Kidney (tissue), 14 donors: ENCODE results near the gene KCNH2. TPM values are rescaled to one million over a fixed set of nuclear protein-coding genes. Genes with fewer than 3 reads are reported as not detected.

Experiments
- DNase-seq, 5 donors: peaks; one replicate each; pipeline ENCODE4 v3.0.0-alpha.2; 2013 to 2020
- FAIRE-seq: peaks from 2 replicates; lab custom pipeline; 2012; peaks lifted over from hg19 to GRCh38; lab: Jason Lieb, UNC
- H3K27ac ChIP-seq, 2 donors: one replicate each; pipeline ENCODE4 v1.7.0; 2013; ENCODE audit warnings: low read depth in 2 of 2, low read length in 2 of 2, inconsistent platforms in 1 of 2
- H3K27me3 ChIP-seq: one replicate; pipeline ENCODE4 v1.7.1; 2013; ENCODE audit warnings: low read length, inconsistent platforms; ENCODE audit not compliant: control insufficient read depth, insufficient read depth
- H3K36me3 ChIP-seq, 3 donors: one replicate each; pipeline versions ENCODE4 v1.7.0 to v1.7.1; 2013; ENCODE audit warnings: low read length in 3 of 3, control low read depth in 1 of 3, inconsistent platforms in 1 of 3; ENCODE audit not compliant: insufficient read depth in 3 of 3, control insufficient read depth in 2 of 3
- H3K4me1 ChIP-seq, 3 donors: one replicate each; pipeline versions ENCODE4 v1.7.0 to v1.7.1; 2013; ENCODE audit warnings: low read length in 3 of 3, inconsistent platforms in 1 of 3, low read depth in 1 of 3; ENCODE audit not compliant: control insufficient read depth in 2 of 3, insufficient read depth in 2 of 3
- H3K4me3 ChIP-seq, 3 donors: one replicate each; pipeline versions ENCODE4 v1.7.0 to v1.8.1; 2013; ENCODE audit warnings: low read length in 3 of 3, control low read depth in 1 of 3, inconsistent platforms in 1 of 3
- H3K9ac ChIP-seq, 3 donors: one replicate each; pipeline versions ENCODE4 v1.7.0 to v1.7.1; 2013; ENCODE audit warnings: low read length in 3 of 3, control low read depth in 1 of 3, inconsistent platforms in 1 of 3
- H3K9me3 ChIP-seq, 3 donors: one replicate each; pipeline versions ENCODE4 v1.7.0 to v1.7.1; 2013; ENCODE audit warnings: low read length in 3 of 3, control low read depth in 1 of 3, inconsistent platforms in 1 of 3; ENCODE audit not compliant: control insufficient read depth in 2 of 3, insufficient read depth in 1 of 3
- intact Hi-C: fragments of 100-400 bp; cut with DNase I; formaldehyde crosslinking; loops from one replicate; pipeline ENCODE4 v1.11.1; 2022
- polyA plus RNA-seq: library from polyadenylated mRNA; stranded (reverse); fragments of 350-450 nt; fragmentation: Illumina TruSeq; extraction: RNeasy Lipid Tissue Mini Kit (QIAGEN cat#74804); gene quantifications from one replicate; pipeline ENCODE4 v1.2.3, GENCODE V29; 2014; ENCODE audit warnings: low read depth, low replicate concordance; ENCODE audit not compliant: insufficient read depth
- total RNA-seq: library from RNA; stranded (reverse); fragmentation: NEBNext Ultra II Directional; extraction: Animal tissue kit (Norgen Biotek cat#: 25700); gene quantifications from one replicate; pipeline ENCODE4 v1.2.1, GENCODE V29; 2021
- TF ChIP-seq, protein P1 (sequence below): IDR thresholded peaks from 3 replicates; pipeline ENCODE4 v1.5.1; 2012; ENCODE audit warnings: mild to moderate bottlenecking, moderate library complexity, borderline replicate concordance; ENCODE audit not compliant: insufficient read depth; ENCODE audit errors: extremely low read depth
- donor health status: control.
- donor health status: control.
- donor health status: control.
- donor health status: control.
- donor health status: control.
- donor health status: DM: yes; HTN: yes; CAD: no.
- donor health status: Normal renal cell carcinoma (clear cell type).

The KCNH2 gene
- total and polyA plus RNA-seq, 2 donors from 2014 or later, result 1.3 to 1.5 TPM

DNA sequence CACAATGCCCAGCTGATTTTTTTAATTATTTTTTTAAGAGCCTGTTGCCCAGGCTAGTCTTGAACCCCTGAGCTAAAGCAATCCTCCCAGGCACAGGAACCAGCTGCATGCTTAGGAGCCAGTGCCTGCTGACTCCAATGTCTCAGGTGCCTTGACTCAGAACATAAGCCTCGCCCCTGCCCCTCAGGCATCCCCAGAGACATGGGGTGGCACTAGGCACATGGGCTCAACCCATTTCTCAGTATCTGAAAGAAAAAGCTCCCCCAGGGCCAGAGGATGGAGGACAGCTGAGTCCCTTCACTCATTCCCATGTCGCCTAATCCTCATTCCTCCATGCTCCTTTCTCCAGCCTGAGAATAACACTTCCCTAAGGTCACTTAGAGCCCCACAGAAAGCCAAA lies 39.1 kb downstream of the KCNH2 start:
- Histone ChIP-seq H3K27me3 (no peaks in the 10 kb centered on the region), H3K9ac (no peak overlapping the region), H3K4me3 (no peak overlapping the region), H3K36me3 (no peaks in the 10 kb centered on the region), H3K27ac (no peak overlapping the region), H3K4me1 (no peaks in the 10 kb centered on the region), H3K9me3 (no peaks in the 10 kb centered on the region)
- intact Hi-C loops, result no loop called here
- TF ChIP-seq, protein P1, sequence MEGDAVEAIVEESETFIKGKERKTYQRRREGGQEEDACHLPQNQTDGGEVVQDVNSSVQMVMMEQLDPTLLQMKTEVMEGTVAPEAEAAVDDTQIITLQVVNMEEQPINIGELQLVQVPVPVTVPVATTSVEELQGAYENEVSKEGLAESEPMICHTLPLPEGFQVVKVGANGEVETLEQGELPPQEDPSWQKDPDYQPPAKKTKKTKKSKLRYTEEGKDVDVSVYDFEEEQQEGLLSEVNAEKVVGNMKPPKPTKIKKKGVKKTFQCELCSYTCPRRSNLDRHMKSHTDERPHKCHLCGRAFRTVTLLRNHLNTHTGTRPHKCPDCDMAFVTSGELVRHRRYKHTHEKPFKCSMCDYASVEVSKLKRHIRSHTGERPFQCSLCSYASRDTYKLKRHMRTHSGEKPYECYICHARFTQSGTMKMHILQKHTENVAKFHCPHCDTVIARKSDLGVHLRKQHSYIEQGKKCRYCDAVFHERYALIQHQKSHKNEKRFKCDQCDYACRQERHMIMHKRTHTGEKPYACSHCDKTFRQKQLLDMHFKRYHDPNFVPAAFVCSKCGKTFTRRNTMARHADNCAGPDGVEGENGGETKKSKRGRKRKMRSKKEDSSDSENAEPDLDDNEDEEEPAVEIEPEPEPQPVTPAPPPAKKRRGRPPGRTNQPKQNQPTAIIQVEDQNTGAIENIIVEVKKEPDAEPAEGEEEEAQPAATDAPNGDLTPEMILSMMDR, result no peak
- DNase-seq (no peak), FAIRE-seq (no peak)

DNA sequence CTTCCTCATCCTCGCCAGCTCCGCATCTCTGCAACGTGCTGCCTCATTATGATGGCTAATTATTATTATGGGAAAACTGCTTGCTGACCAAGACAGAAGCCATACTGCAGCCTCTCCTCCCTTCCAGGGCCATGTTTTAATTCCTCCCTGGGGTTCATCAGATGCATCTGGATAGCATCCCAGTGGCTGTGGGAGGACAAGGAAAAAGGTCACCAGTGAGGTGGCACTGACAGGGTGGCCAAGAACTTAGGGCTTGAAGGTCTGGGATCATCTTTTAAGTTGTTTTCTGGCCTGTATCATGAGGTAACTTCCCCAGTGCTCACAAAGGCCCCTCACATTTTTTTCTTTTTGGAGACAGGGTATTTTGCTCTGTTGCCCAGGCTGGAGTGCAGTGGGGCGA lies 39.6 kb downstream of the KCNH2 start:
- Histone ChIP-seq H3K9ac (no peak overlapping the region), H3K4me1 (no peaks in the 10 kb centered on the region), H3K27ac (no peak overlapping the region), H3K36me3 (no peaks in the 10 kb centered on the region), H3K4me3 (no peak overlapping the region), H3K27me3 (no peaks in the 10 kb centered on the region), H3K9me3 (no peaks in the 10 kb centered on the region)
- FAIRE-seq (no peak), DNase-seq (peak in 1 of 5 donors; percentile 15)
- intact Hi-C loops, result no loop called here
- TF ChIP-seq, protein P1, result no peak

DNA sequence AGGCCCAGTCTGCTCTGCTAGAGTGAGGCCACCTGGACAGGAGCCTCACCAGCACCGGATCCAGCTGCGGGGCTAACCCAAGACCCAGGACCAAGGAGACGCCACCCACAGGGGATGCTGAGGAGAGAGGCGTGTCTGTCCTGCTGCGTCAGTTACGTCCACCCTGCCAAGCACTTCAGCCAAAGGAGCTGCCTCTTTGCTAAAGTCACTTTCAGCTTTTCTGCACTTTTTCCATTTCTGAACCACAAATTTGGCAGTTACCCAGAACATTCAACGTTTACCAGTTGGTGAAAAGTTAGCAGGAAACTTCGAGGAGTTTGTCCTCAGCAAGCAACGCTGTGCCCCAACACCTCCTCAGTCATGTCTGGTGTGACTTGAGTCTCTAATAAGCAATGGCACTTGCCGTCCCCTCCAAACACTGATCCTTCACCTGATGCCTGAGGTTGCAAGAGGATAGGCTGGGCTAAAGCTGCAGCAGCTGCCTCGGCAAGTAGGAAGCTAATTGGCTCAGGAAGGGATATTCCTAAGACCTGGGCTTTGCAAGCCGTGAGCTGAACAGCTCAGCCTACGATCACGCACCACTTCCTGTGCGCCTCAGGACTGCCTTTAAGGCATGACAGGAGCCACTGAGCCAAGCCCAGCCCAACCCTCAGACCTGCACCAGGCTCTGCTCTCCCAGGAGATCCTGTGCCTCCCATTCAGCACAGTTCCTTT lies 40.1 kb downstream of the KCNH2 start:
- Histone ChIP-seq H3K36me3 (no peaks in the 10 kb centered on the region), H3K4me3 (no peak overlapping the region), H3K9me3 (no peaks in the 10 kb centered on the region), H3K27me3 (no peaks in the 10 kb centered on the region), H3K9ac (no peak overlapping the region), H3K4me1 (no peaks in the 10 kb centered on the region), H3K27ac (no peak overlapping the region)
- TF ChIP-seq, protein P1, result no peak
- DNase-seq (peak in 1 of 5 donors; percentile 74), FAIRE-seq (no peak)
- intact Hi-C loops, result no loop called here

DNA sequence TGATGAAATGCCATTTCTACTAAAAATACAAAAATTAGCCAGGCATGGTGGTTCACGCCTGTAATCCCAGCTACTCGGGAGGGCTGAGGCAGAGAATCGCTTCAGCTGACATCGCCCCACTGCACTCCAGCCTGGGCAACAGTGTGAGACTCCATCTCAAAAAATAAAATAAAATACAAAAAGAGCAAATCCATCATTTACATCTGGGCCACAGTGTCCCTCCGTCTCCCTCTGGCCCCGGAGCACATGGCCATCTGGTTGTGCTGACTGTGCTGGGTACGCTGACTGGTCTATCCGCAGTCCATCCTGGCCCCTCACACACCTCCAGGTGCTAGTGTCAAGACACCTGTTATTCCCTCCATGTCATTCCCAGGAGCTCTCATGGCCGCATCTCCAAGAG lies 42.1 kb downstream of the KCNH2 start:
- no peak for FAIRE-seq
- no peaks in the 10 kb centered on the region for H3K4me1 ChIP-seq
- H3K36me3 ChIP-seq, result no peaks in the 10 kb centered on the region
- no peaks in the 10 kb centered on the region for H3K27me3 ChIP-seq
- intact Hi-C loops, result no loop called here
- no peak overlapping the region for H3K27ac ChIP-seq
- no peak overlapping the region for H3K9ac ChIP-seq
- TF ChIP-seq, protein P1, result no peak
- no peak overlapping the region for H3K4me3 ChIP-seq
- H3K9me3 ChIP-seq, result no peaks in the 10 kb centered on the region
- DNase-seq, result peak in 1 of 5 donors; percentile 18
